ENCODE measurements around the gene RASSF4. TPM values are rescaled to one million over a fixed set of nuclear protein-coding genes. Genes with fewer than 3 reads are reported as not detected.

The RASSF4 gene
- total and polyA plus RNA-seq, 9 of the 15 experiments (the other 6 are each of a cell fraction or from before 2014, with no cell fraction given): 0.01 to 0.62 (median 0.11) TPM; not detected in 3

DNA sequence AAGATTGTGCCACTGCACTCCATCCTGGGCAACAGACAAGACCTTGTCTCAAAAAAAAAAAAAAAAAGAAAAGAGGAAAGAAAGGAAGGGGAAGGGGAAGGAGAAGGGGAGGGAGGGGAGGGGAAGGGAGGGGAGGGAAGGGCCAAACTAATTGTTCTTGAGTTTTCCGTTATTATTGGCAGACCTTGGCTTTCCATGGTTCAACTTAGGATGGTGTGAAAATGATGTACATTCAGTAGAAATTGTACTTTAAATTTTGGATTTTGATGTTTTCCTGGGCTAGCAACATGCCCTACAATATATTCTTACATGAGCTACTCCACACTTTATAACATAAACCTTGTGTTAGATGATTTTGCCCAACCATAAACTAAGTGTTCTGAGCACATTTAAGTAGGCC is 49.7 kb upstream of the RASSF4 start (continued):
- TF ChIP-seq, protein P1, sequence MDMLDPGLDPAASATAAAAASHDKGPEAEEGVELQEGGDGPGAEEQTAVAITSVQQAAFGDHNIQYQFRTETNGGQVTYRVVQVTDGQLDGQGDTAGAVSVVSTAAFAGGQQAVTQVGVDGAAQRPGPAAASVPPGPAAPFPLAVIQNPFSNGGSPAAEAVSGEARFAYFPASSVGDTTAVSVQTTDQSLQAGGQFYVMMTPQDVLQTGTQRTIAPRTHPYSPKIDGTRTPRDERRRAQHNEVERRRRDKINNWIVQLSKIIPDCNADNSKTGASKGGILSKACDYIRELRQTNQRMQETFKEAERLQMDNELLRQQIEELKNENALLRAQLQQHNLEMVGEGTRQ (CRISPR knock-in tag; IDR thresholded peaks at IDR 0.05): no peak
- TF ChIP-seq TARDBP (IDR thresholded peaks at IDR 0.05): no peak
- TF ChIP-seq FOXJ3 (CRISPR knock-in tag; IDR thresholded peaks at IDR 0.05): no peak

DNA sequence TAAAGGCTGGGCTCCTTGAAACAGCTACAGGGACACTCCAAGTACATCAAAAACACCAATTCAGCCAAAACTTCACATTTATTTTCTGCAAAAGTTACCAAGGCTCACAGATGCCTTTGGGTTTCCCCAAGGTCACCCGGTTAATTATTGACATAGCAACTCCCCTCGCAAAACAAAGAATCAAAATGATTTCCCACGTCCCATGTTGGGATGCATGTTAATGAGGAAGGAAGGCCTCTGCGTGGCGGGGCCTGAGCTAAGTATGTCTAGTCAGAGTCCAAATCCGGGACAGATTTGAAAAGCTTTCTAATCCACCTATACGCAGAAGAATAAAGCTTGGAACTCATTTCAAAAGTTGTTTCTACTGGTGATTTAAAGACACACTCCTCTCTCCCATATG is 49.0 kb upstream of the RASSF4 start:
- H3K4me1 ChIP-seq (replicated peaks in 1 of 2; ENCODE audit: control insufficient read depth in 2 of 2, insufficient read depth in 2 of 2, low read length in 2 of 2): peaks cover 32 to 35% of the 10 kb centered on the region in 2 experiments
- peaks cover 3% of the 10 kb centered on the region for H3K9me1 ChIP-seq (ENCODE audit: control insufficient read depth, insufficient read depth, low read length)
- H3K27ac ChIP-seq (ENCODE audit: extremely low read depth, low read depth, low read length): no peak overlapping the region
- ATAC-seq (no peak), FAIRE-seq (no peak), DNase-seq (ENCODE audit: extremely low read depth in 1 of 4, low spot score in 3 of 4) (no peak)
- no peak for TF ChIP-seq KLF10 (CRISPR knock-in tag; IDR thresholded peaks at IDR 0.05)
- no peak for TF ChIP-seq DDX20 (tag; IDR thresholded peaks at IDR 0.05; ENCODE audit: low read depth)
- TF ChIP-seq SMAD2 (IDR thresholded peaks at IDR 0.05; ENCODE audit: low read depth, low read length): no peak
- no peak for TF ChIP-seq OTX1 (CRISPR knock-in tag; IDR thresholded peaks at IDR 0.05)
- no peak for TF ChIP-seq NBN (IDR thresholded peaks at IDR 0.05; ENCODE audit: low read depth)
- TF ChIP-seq ZNF263 (CRISPR knock-in tag; IDR thresholded peaks at IDR 0.05; ENCODE audit: borderline replicate concordance): no peak
- TF ChIP-seq HEY1 (CRISPR knock-in tag; IDR thresholded peaks at IDR 0.05; ENCODE audit: borderline replicate concordance): no peak
- 39% methylated on average over 7 of the region's 7 CpGs for WGBS (ENCODE audit: insufficient coverage, low coverage, missing lambda C conversion rate)
- in situ Hi-C loops (cut with MboI) (no loop called here), intact Hi-C loops (cut with micrococcal nuclease) (no loop called here)
- H3K4me3 ChIP-seq: no peak overlapping the region
- peaks cover 3% of the 10 kb centered on the region; the same call in 1 of the 2 replicates for H4K20me1 ChIP-seq (replicated peaks; ENCODE audit: control insufficient read depth, insufficient read depth, low read length)
- H3K9ac ChIP-seq (ENCODE audit: insufficient read depth in 1 of 2, low read depth in 2 of 2, low read length in 2 of 2): no peak overlapping the region
- BruUV-seq (replicated peaks): no TSS peak
- no peaks in the 10 kb centered on the region for H3K36me3 ChIP-seq (ENCODE audit: control insufficient read depth, insufficient read depth, low read length)
- H3K9me3 ChIP-seq (replicated peaks; ENCODE audit: control insufficient read depth, insufficient read depth, low read depth, low read length): no peaks in the 10 kb centered on the region
- H2AFZ ChIP-seq (ENCODE audit: low read depth, low read length): no peak overlapping the region; the same call in 1 of the 2 replicates
- ChIA-PET CTCF (ENCODE audit: low intra/inter-chr PET ratio) (no interaction called here), POLR2A (interaction anchor here (0.6 kb wide), 1 partner anchor 14 kb away, joined by 3 read pairs; no protein-coding TSS in a partner anchor)
- no peaks in the 10 kb centered on the region for H3K79me2 ChIP-seq (ENCODE audit: control insufficient read depth, insufficient read depth, low read length)
- peaks cover 3 to 29% of the 10 kb centered on the region in 2 experiments; a peak in 4 of 5 replicates for H3K27me3 ChIP-seq (ENCODE audit: control insufficient read depth in 2 of 2, insufficient read depth in 2 of 2, low read length in 2 of 2)
- no peak overlapping the region for H3K4me2 ChIP-seq (ENCODE audit: insufficient read depth, low read length)
